Pancreas (tissue), 10 donors: Measurements from ENCODE around the gene SLC2A11. TPM values are rescaled to one million over a fixed set of nuclear protein-coding genes. Genes with fewer than 3 reads are reported as not detected.

Experiments
- ATAC-seq, 4 donors: fragments of 200-7000 bp; cut with Tn5 transposase; one replicate each; pipeline versions ENCODE4 v1.8.0 to v1.9.1; 2020; ENCODE audit warnings: mild to moderate bottlenecking in 4 of 4, moderate library complexity in 4 of 4
- DNase-seq, 6 donors: peaks; one replicate each; pipeline ENCODE4 v3.0.0-alpha.2; 2020
- FAIRE-seq: peaks from 2 replicates; lab custom pipeline; 2012; peaks lifted over from hg19 to GRCh38; lab: Jason Lieb, UNC
- H3K27ac ChIP-seq, 4 donors: fragments of 200-600 bp; sonication (generic); 1 replicate in 3 of 4; 2 replicates in 1 of 4; pipeline versions ENCODE4 v1.5.0 to v1.8.0; 2020
- H3K27me3 ChIP-seq, 4 donors: fragments of 200-600 bp; one replicate each; pipeline ENCODE4 v1.8.0; 2021
- H3K36me3 ChIP-seq, 3 donors: fragments of 200-600 bp; sonication (generic) in 1 of 3; one replicate each; pipeline versions ENCODE4 v1.5.0 to v1.8.0; 2020 to 2021
- H3K4me1 ChIP-seq, 3 donors: fragments of 200-600 bp; one replicate each; pipeline ENCODE4 v1.8.0; 2021
- H3K4me3 ChIP-seq, 4 donors: fragments of 200-600 bp; sonication (generic) in 2 of 4; one replicate each; pipeline versions ENCODE4 v1.5.0 to v1.8.0; 2020 to 2021
- H3K9me3 ChIP-seq, 4 donors: fragments of 200-600 bp; one replicate each; pipeline ENCODE4 v1.8.0; 2021
- WGBS, 2 donors: extraction: QIAGEN DNeasy Blood & Tissue Kit; methylation state at CpG; one replicate each; pipeline ENCODE4 v1.1.7; 2013; 5-methylcytosine and 5-hydroxymethylcytosine counted together
- intact Hi-C, 3 donors: fragments of 100-400 bp; cut with DNase I; formaldehyde crosslinking; loops; one replicate each; pipeline versions ENCODE4 v1.11.1 to v1.14.2; 2022
- polyA plus RNA-seq, 2 donors: library from polyadenylated mRNA; stranded (reverse); fragments of 200-250 nt; gene quantifications; one replicate each; pipeline ENCODE4 v1.2.3, GENCODE V29; 2013
- total RNA-seq, 6 donors: library from RNA; stranded (reverse); fragmentation: NEBNext Ultra II Directional in 4 of 6; extraction: Animal tissue kit (Norgen Biotek cat#: 25700) in 4 of 6; gene quantifications; one replicate each; pipeline versions ENCODE4 v1.2.1 to v1.2.4, GENCODE V29; 2021 to 2023
- TF ChIP-seq, protein P1 (sequence below), 4 donors: fragments of 200-600 bp; sonication (generic) in 3 of 4; IDR thresholded peaks; one replicate each; pipeline versions ENCODE4 v1.5.0 to v1.8.0; 2021; ENCODE audit warnings: antibody characterized with exemption in 4 of 4
- donor health status: healthy with polysubstance abuse.
- donor health status: DM: no; HTN: no; CAD: no; lungs with moderate emphysema.
- donor health status: DM: no; HTN: no; CAD: no.
- donor health status: control.
- donor health status: control.
- donor health status: Bipolar disorder and iron deficiency.
- donor health status: DM: yes; HTN: yes; CAD: no.
- donor health status: DM: no; HTN: no; CAD: no.
- donor health status: DM: no; HTN: no; CAD: no.
- donor health status: DM: yes; HTN: yes; CAD: no.

The SLC2A11 gene
- total and polyA plus RNA-seq, 8 donors = 10.3 to 21.9 (median 17.8) TPM

DNA sequence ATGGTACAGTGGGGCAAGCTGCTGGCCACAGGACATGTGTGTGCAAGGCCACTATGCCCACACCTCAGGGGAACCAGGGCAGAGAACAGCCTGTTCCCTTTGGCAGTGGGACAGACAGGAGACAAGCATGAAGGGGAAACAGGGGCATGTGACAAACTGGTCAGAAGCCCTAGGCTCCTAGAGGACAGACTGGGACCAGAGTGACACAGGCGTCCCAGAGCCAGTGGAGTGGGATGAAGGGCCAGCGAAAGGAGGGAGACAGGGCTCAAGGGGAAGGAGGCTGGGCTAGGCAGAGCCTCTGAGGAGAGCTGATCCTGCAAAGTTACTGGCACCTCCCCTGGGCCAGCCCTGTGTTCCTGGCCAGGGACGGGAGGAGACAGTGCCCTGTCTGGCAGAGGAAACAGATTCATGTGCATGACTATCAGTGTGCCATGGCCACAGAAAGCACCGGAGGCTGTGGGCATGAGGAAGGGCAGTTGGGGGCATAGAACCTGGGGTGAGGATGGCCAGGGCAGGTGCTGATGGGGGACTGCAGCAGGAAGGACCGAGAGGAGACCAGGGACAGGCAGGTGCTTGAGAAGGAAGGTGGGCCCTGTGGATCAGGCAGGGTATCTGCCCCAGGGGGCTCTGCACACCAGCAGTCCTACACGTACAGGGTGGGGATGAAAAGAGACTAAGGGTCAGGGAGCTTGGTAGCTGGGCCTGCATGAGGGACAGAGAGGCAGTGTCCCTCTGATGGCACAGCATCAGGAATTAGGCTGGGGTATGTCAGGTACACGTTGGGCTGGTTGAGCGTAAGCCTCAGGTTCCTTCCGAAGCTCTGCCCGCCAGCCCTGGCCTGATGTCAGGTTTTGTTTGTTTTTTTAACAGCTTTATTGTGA, 28.6 kb upstream of the SLC2A11 start:
- Histone ChIP-seq H3K4me1 (no peaks in the 10 kb centered on the region), H3K9me3 (no peaks in the 10 kb centered on the region), H3K4me3 (no peak overlapping the region), H3K36me3 (peaks cover under 1 to 53% (median 7%) of the 10 kb centered on the region in 3 donors), H3K27ac (no peak overlapping the region), H3K27me3 (no peaks in the 10 kb centered on the region)
- WGBS, 2 donors = 92 to 94% methylated on average over 10 of the region's 10 CpGs
- intact Hi-C loops = no loop called here
- ATAC-seq = no peak
- DNase-seq = no peak
- TF ChIP-seq, protein P1, sequence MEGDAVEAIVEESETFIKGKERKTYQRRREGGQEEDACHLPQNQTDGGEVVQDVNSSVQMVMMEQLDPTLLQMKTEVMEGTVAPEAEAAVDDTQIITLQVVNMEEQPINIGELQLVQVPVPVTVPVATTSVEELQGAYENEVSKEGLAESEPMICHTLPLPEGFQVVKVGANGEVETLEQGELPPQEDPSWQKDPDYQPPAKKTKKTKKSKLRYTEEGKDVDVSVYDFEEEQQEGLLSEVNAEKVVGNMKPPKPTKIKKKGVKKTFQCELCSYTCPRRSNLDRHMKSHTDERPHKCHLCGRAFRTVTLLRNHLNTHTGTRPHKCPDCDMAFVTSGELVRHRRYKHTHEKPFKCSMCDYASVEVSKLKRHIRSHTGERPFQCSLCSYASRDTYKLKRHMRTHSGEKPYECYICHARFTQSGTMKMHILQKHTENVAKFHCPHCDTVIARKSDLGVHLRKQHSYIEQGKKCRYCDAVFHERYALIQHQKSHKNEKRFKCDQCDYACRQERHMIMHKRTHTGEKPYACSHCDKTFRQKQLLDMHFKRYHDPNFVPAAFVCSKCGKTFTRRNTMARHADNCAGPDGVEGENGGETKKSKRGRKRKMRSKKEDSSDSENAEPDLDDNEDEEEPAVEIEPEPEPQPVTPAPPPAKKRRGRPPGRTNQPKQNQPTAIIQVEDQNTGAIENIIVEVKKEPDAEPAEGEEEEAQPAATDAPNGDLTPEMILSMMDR (IDR thresholded peaks at IDR 0.05) = no peak
- FAIRE-seq = no peak

GRCh38 chr22:23829845-23830372, 27.8 kb upstream of the SLC2A11 start:
- H3K9me3 ChIP-seq = no peaks in the 10 kb centered on the region
- no peak for FAIRE-seq
- H3K36me3 ChIP-seq = peaks cover 0 to 51% (median 9%) of the 10 kb centered on the region in 3 donors
- H3K4me1 ChIP-seq = peaks cover 0 to 6% (median 4%) of the 10 kb centered on the region in 3 donors
- H3K27me3 ChIP-seq = no peaks in the 10 kb centered on the region
- no peak overlapping the region for H3K4me3 ChIP-seq
- TF ChIP-seq, protein P1 (IDR thresholded peaks at IDR 0.05) = no peak
- ATAC-seq = no peak
- DNase-seq = no peak
- intact Hi-C loops = no loop called here
- H3K27ac ChIP-seq = no peak overlapping the region
- WGBS, 2 donors = 81 to 86% methylated on average over 7 of the region's 7 CpGs

DNA sequence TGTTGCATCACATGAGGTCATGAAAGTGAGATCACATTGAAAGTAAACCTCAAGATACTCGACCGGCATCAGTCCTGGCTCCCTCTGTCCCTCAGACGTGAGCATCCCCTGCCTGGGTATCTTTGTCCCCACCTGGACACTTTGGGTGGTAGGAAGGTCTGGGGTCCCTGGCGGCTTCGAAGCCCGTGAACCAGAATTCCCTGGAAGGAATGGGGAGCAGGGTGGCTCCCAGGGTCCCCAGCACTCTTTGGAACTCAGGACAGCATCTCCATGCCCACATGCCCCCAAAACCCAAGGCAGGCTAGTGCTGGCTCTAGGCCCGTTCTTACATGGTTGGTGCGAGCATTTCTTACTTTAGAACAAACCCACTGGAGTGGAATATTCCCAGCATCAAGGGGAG, 26.4 kb upstream of the SLC2A11 start:
- intact Hi-C loops = no loop called here
- no peaks in the 10 kb centered on the region for H3K9me3 ChIP-seq
- peaks cover 0 to 13% (median 6%) of the 10 kb centered on the region in 3 donors for H3K4me1 ChIP-seq
- DNase-seq (peak in 1 of 6 donors; percentile 39), ATAC-seq (no peak), FAIRE-seq (no peak)
- H3K27me3 ChIP-seq = no peaks in the 10 kb centered on the region
- no peak overlapping the region for H3K27ac ChIP-seq
- TF ChIP-seq, protein P1 (IDR thresholded peaks at IDR 0.05) = no peak
- no peak overlapping the region for H3K4me3 ChIP-seq
- WGBS, 2 donors = 84 to 92% methylated on average over 8 of the region's 8 CpGs
- H3K36me3 ChIP-seq = peaks cover 0 to 39% (median 9%) of the 10 kb centered on the region in 3 donors

GRCh38 chr22:23831781-23832180, 25.9 kb upstream of the SLC2A11 start:
- no peaks in the 10 kb centered on the region for H3K27me3 ChIP-seq
- DNase-seq = peak in 2 of 6 donors; percentile 49 to 56
- no peak for FAIRE-seq
- no peaks in the 10 kb centered on the region for H3K9me3 ChIP-seq
- H3K4me1 ChIP-seq = peaks cover 0 to 13% (median 6%) of the 10 kb centered on the region in 3 donors
- no peak for ATAC-seq
- TF ChIP-seq, protein P1 (IDR thresholded peaks at IDR 0.05) = no peak
- H3K36me3 ChIP-seq = peaks cover 0 to 34% (median 8%) of the 10 kb centered on the region in 3 donors
- intact Hi-C loops = no loop called here
- H3K27ac ChIP-seq = no peak overlapping the region
- 78 to 83% methylated on average over 10 of the region's 10 CpGs for WGBS, 2 donors
- H3K4me3 ChIP-seq = no peak overlapping the region
